NOMO-1 treated with DMSO at 0.1 percent for 48 hours (cell line): ENCODE measurements around the gene ITPRID1.
"Not testable (repeated sequence)": the region's sequence is repeated elsewhere in the genome, so short reads cannot be mapped to it uniquely, and the experiment has no call there.

Source experiments
- DNase-seq: peaks from one replicate; lab custom pipeline; 2025; ENCODE audit not compliant: unreplicated experiment; lab: John Stamatoyannopoulos, UW

ITPRID1 gene

DNA sequence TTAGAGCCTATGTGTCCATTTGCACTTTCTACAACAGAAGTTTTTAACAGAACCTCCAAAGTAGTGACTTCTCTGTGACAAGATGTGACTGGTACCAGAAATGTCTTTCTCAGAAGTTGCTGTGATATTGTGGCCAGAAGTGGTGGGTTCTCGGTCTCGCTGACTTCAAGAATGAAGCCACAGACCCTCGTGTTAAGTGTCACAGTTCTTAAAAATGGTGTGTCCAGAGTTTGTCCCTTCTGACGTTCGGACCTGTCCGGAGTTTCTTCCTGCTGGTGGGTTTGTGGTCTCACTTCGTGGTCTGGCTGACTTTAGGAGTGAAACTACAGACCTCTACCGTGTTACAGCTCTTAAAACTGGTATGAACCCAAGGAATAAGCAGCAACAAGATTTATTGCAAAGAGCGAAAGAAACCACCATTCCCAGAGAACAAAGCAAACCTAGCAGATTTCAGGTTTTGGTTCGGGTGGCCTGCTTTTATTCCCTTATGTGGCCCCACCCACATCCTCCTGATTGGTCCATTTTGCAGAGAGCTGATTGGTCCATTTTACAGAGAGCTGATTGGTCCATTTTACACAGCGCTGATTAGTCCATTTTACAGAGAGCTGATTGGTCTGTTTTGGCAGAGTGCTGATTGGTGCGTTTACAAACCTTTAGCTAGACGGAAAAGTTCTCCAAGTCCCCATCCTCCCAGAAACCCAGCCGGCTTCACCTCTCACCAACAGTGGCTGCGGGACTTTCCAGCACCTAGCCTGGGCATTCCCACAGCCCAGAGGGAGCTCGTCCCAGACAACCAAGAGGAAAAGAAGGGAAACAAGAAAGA lies 3.0 kb downstream of the ITPRID1 start:
- no peak for DNase-seq

DNA sequence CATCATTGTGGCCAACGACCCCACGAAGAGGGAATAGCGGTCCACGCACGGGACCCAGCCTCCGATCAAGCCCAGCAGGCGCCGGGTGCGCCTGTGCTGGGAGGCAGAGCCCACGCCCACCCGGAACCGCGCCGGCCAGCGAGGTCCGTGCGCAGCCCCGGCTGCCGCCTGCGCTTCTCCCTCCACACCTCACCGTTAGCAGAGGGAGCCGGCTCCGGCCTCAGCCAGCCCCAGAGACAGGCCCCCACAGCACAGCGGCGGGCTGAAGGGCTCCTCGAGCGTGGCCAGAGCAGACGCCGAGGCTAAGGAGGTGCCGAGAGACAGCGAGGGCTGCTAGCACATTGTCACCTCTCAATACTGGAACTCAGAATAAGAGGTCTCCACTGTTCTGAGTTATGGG lies 3.6 kb downstream of the ITPRID1 start:
- DNase-seq, result no peak

GRCh38 chr7:31518766-31519165 lies 4.9 kb downstream of the ITPRID1 start:
- DNase-seq, result no peak

GRCh38 chr7:31521336-31522010 lies 7.6 kb downstream of the ITPRID1 start:
- no peak for DNase-seq

- no peak for DNase-seq
These were observed 13.0 kb downstream of the ITPRID1 start for GRCh38 chr7:31526864-31527263.

DNA sequence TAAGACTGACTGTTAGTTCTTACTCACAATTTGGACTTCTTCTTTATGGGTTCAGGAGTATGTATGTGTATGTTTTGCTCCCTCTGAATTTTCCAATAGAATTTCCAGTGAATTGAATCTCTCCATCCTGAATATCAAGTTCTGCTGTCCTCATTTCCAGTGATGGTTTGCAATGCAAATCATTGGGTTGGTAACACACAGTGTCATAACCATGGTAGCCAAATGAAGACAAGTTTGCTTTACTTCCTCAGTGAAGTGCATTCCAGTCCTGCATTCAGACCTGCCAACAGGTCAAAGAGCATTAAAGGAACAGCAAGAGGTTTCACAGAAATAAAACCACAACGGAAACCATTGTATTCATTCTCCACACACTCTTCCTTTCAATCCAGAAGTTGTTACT lies 15.2 kb downstream of the ITPRID1 start:
- no peak for DNase-seq

DNA sequence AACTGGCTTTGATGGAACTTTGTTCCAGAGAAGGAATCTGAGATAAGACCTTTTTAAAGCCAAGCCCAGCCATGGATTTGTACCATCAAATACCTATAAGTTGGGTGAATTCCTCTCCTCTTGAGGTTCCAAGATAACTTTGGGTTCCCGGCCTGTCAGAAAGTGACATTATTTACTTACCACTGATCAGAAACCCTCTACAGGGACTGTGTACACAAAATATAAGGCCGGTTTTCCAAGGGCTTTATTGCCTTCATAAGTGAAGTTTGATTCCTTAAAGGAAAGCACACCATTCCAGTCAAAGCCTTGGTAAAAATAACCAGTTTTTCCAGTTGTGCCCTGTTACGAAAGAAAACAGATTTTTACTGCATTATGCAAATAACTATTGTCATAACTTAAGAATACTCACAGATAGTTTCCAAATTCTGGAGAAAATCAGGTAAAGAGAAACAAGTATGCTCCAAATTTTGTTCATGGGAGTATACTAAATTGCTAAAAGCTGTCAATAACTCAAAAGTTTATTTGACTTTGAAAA lies 26.8 kb downstream of the ITPRID1 start:
- DNase-seq, result not testable (repeated sequence)

DNA sequence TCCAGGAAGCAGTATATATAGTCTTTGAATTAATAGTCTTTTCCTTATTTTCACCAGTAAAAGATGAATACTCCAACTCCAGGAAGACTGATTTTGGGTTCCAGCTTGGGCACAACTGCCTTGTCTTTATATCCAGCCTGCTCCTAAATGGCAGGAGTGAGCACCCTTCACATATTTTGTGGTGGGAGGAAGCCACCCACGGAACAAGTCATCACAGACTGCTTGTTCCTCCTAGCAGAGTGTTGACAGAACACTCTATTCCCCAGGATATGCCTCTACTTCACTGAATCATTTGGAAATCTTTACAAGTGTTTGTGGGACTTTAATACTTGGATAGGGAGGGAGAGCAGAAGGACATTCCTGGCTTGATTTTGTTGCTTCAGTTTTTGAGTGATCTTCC lies 31.7 kb downstream of the ITPRID1 start:
- no peak for DNase-seq

GRCh38 chr7:31549611-31550010 lies 35.7 kb downstream of the ITPRID1 start:
- no peak for DNase-seq

GRCh38 chr7:31550432-31550831 lies 36.5 kb downstream of the ITPRID1 start:
- DNase-seq, result no peak

GRCh38 chr7:31553661-31554081 lies 39.8 kb downstream of the ITPRID1 start:
- DNase-seq, result no peak

GRCh38 chr7:31562002-31562401 lies 48.1 kb downstream of the ITPRID1 start:
- no peak for DNase-seq

- no peak for DNase-seq
These were observed 49.6 kb downstream of the ITPRID1 start for GRCh38 chr7:31563522-31563921.

DNA sequence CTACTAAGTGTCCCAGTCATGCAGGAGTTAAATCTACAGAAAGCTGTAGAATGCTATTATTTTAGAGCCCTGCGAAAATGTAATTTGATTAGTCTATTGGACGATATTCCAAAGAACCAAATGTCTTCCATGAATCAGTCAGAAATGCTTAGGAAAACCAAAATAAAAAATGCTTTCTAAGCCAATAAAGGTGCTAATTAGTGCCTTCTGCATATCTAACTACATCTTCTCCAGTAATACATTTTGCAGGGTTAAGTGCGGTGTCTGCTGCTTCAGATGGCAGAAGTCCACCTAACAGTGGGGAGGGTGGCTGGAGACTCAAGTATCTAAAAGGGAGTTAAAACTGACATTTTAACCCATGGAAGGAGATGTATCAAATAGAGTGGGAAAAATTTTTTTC lies 50.1 kb downstream of the ITPRID1 start:
- DNase-seq, result no peak

GRCh38 chr7:31564661-31565060 lies 50.8 kb downstream of the ITPRID1 start:
- DNase-seq, result no peak

DNA sequence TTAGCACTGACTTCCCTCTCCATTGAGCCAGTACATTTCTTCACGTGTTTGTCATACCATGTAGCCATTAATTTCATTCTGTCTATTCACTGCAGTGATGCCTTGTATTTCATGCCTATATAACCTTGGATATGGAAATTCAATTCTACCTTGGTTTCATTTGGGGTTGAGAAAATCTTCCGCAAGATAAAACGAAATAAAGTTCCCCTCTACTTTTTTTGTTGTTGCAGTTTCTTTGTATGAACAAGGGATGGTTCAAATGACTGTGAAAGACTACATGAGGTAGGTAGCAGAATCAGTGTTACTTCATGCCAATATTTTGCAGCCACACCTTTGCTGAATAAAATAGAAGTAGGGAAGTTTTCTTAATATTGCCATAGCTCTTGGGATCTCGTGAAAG lies 55.6 kb downstream of the ITPRID1 start:
- no peak for DNase-seq

DNA sequence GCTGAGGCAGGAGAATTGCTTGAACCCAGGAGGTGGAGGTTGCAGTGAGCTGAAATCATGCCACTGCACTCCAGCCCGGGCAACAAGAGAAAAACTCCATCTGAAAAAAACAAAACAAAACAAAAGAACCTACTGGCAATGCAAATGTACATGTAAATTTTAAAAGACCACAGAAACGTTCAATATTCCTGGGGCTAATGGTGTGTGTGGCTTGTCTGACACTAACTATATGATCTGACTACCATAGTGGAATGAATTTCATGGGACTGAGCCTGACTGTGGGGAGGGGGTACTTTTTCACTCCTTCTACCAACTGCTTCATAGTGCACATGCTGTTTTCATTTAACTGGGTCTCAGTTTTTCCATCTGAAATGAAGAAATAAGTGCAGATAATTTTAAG lies 69.6 kb downstream of the ITPRID1 start:
- no peak for DNase-seq

GRCh38 chr7:31583942-31584341 lies 70.1 kb downstream of the ITPRID1 start:
- DNase-seq, result no peak

GRCh38 chr7:31595390-31595789 lies 81.5 kb downstream of the ITPRID1 start:
- no peak for DNase-seq

DNA sequence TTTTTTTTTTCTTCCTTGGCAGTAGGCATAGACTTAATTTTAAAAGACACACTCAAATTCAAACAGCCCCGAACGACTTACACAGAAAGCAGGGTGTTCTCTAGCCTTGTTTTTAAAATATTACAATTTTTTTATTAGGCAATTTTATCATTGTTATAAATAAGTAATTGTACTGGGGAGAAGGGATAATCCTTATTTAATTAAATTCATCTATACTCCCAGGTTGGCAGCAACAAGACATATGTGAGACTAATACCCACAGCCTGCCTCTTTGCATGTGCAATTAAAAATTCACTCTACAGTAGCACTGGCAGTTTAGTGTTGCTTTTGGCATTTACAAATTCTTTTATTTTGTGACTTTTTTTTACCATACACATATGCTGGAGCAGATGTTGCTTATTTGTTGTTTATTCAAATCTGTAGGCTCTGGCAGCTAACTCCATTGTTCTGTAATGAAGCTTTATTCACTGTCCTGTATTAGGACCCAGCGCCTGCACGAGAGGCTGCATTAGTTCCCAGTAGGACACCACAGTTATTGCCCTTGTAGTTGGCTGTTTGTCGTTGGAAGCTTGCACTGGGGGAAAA lies 88.2 kb downstream of the ITPRID1 start:
- no peak for DNase-seq

DNA sequence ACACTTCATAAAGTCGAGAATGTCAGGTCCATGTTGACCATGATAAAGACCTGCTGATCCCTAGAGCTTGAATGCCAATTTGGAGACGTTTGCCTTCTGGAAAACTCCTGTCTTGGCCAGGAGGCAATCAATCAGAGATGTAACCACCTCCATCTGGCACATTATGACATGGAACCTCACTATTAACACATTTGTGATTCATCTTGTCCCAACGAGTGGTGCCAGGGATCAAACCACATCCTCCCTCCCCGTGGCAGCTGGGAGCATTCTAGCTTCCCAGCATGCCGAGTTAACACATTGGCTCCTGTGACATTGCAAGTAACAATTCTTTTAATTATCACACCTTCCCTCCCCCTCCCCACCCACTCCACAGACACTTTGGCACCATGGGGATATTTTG lies 89.2 kb downstream of the ITPRID1 start:
- DNase-seq, result no peak

DNA sequence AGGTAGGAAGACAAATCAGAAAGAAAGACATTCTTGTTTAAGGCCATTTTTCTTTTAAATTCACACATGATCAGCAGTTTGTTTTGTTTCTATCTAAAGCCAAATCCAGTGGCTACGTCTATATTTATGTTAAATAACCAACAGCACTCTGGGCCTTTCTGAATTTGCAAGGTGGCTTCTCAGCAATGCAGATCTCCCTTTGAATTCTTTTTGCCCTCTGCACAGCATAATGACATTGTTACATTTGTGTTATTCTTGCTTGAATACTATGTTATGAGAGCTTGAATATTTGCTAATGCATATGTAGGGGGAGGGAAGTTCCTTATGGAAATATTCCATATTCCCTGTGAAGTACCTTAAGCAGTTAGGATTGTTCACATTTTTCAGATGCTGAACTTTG lies 99.7 kb downstream of the ITPRID1 start:
- DNase-seq, result no peak
